Right cardiac atrium (tissue), 5 donors: ENCODE measurements around the gene C3orf62. TPM values are rescaled to one million over a fixed set of nuclear protein-coding genes. Genes with fewer than 3 reads are reported as not detected.
"Not testable (repeated sequence)": the region's sequence is repeated elsewhere in the genome, so short reads cannot be mapped to it uniquely, and the experiment has no call there.

Experiments used
- ATAC-seq, 2 donors: fragments of 200-7000 bp; cut with Tn5 transposase; one replicate each; pipeline versions ENCODE4 v1.8.0 to v1.9.1; 2020; ENCODE audit warnings: moderate library complexity in 2 of 2, mild to moderate bottlenecking in 1 of 2
- DNase-seq, 3 donors: peaks; one replicate each; pipeline ENCODE4 v3.0.0-alpha.2; 2020
- H3K27ac ChIP-seq: one replicate; pipeline ENCODE4 v1.5.1; 2013; ENCODE audit warnings: mild to moderate bottlenecking, low read length, control low read depth, moderate library complexity
- H3K27me3 ChIP-seq: one replicate; pipeline ENCODE4 v1.6.1; 2013; ENCODE audit not compliant: control insufficient read depth, insufficient read depth
- H3K4me1 ChIP-seq: one replicate; pipeline ENCODE4 v1.6.1; 2013; ENCODE audit warnings: low read length; ENCODE audit not compliant: control insufficient read depth, insufficient read depth
- H3K4me3 ChIP-seq: one replicate; pipeline ENCODE4 v1.5.1; 2013; ENCODE audit warnings: low read length, control low read depth
- H3K9me3 ChIP-seq: one replicate; pipeline ENCODE4 v1.6.1; 2013; ENCODE audit warnings: low read length; ENCODE audit not compliant: control insufficient read depth
- WGBS: extraction: QIAGEN DNeasy Blood & Tissue Kit; methylation state at CpG from one replicate; pipeline ENCODE4 v1.1.7; 2013; 5-methylcytosine and 5-hydroxymethylcytosine counted together
- intact Hi-C, 4 donors: fragments of 100-400 bp; cut with DNase I; formaldehyde crosslinking; loops; one replicate each; pipeline versions ENCODE4 v1.11.0 to v1.14.0; 2022 to 2023
- polyA plus RNA-seq: library from polyadenylated mRNA; stranded (reverse); fragments of 200-250 nt; gene quantifications from one replicate; pipeline ENCODE4 v1.2.3, GENCODE V29; 2013
- total RNA-seq, 4 donors: library from RNA; stranded (reverse); fragmentation: NEBNext Ultra II Directional; extraction: Animal tissue kit (Norgen Biotek cat#: 25700); gene quantifications; one replicate each; pipeline ENCODE4 v1.2.1, GENCODE V29; 2021
- donor health status: healthy with polysubstance abuse.
- donor health status: DM: no; HTN: yes; CAD: no.
- donor health status: DM: no; HTN: no; CAD: no.
- donor health status: DM: no; HTN: yes; CAD: no; lungs with severe emphysema.
- donor health status: DM: yes; HTN: yes; CAD: no.

The C3orf62 gene
- total and polyA plus RNA-seq, 5 donors: 3.2 to 3.9 (median 3.4) TPM

DNA sequence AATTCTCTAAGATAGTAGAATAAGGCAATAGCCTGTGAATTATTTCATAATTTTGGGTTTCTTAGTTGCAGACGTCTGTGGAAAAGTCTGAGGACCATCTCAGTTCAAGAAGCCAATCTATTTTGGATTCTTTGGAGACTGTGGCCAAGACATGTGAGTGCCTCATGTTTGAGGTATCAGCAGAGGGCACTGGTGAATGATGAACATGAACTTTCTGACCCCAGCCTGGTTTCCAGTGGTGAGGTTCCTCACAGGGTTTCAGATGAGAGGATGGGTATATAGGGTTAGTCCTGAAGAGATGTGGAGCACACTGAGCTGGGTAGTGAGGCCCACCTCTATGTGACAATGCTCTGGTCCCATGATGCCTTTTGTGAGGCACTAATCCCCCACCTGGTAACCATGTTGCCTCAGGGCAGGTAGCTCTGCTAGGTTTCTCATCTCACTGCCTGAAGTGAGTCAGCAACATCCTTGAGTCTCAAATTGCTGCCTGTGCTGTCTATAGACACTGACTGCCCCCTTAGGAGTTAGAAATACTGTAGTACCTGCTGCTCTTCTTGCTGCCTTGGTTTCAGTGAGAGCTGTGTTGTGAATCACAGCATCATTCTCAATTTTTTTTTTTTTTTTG lies 32.3 kb downstream of the C3orf62 start:
- no peak for DNase-seq
- ATAC-seq: peak in 1 of 2 donors; percentile 20
- no peaks in the 10 kb centered on the region for H3K4me1 ChIP-seq
- H3K27ac ChIP-seq: no peak overlapping the region
- no peaks in the 10 kb centered on the region for H3K9me3 ChIP-seq
- intact Hi-C loops: no loop called here
- WGBS: 34% methylated on average over 1 of the region's 1 CpG
- H3K4me3 ChIP-seq: no peak overlapping the region
- H3K27me3 ChIP-seq: no peaks in the 10 kb centered on the region

DNA sequence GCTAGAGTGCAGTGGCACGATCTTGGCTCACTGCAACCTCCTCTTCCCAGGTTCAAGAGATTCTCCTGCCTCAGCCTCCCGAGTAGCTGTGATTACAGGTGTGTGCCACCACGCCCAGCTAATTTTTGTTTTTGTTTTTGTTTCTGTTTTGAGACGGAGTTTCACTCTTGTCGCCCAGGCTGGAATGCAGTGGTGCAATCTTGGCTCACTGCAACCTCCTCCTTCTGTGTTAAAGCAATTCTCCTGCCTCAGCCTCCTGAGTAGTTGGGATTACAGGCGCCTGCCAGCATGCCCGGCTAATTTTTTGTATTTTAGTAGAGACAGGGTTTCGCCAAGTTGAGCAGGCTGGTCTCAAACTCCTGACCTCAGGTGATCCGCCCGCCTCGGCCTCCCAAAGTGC lies 36.9 kb downstream of the C3orf62 start:
- H3K27ac ChIP-seq, ATAC-seq: not testable (repeated sequence)

DNA sequence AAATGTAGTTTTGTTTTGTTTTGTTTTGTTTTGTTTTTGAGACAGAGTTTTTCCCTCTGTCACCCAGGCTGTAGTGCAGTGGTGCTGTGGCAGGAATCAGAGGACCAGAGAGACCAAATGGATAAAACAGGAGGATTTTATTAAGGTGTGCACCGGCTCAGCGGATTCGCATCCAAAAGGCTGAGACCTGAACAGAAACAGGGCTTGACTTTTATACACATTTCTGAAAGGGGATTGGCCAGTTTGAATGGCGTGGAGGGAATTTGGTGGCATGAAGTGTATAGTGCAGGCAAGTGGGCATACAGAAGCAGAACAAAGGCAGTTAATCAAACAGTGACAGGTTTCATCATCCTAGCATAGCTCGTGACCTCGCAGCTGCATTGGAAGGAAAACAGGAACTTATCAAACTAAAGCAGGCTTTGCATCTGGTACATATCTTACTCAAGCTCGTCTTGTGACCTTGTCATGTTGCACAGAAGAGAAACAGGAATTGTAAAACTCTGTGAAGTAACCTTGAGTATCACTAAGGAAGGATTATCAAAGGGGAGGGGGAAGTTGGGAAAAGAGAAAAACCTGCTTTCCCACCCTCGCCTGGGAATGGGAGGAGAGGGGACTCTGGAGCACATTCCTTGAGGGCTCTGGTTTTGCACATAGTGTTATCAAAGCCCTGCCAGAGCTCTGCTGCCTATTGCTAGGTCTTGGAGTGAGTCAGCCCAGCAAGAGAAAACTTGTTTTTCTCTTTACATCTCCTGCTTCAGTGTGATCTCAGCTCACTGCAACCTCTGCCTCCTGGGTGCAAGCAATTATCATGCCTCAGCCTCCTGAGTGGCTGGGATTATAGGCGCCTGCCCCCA lies 38.5 kb downstream of the C3orf62 start:
- ATAC-seq (peak; percentile 76 to 80), DNase-seq (no peak)
- intact Hi-C loops: no loop called here
- H3K27me3 ChIP-seq: no peaks in the 10 kb centered on the region
- peaks cover 2% of the 10 kb centered on the region for H3K9me3 ChIP-seq
- no peak overlapping the region for H3K4me3 ChIP-seq
- H3K27ac ChIP-seq: no peak overlapping the region
- H3K4me1 ChIP-seq: no peaks in the 10 kb centered on the region
- 66% methylated on average over 9 of the region's 9 CpGs for WGBS

More for the DNA sequence above, 36.9 kb downstream of the C3orf62 start:
- H3K4me3 ChIP-seq, DNase-seq, H3K9me3 ChIP-seq, H3K4me1 ChIP-seq, intact Hi-C loops, H3K27me3 ChIP-seq: not testable (repeated sequence)
- WGBS: 94% methylated on average over 11 of the region's 11 CpGs

GRCh38 chr3:49237344-49237743 lies 39.7 kb downstream of the C3orf62 start:
- DNase-seq (no peak), ATAC-seq (no peak)
- no peaks in the 10 kb centered on the region for H3K4me1 ChIP-seq
- 91% methylated on average over 3 of the region's 3 CpGs for WGBS
- H3K27ac ChIP-seq: no peak overlapping the region
- H3K27me3 ChIP-seq: no peaks in the 10 kb centered on the region
- intact Hi-C loops: no loop called here
- H3K9me3 ChIP-seq: peaks cover 2% of the 10 kb centered on the region
- no peak overlapping the region for H3K4me3 ChIP-seq

DNA sequence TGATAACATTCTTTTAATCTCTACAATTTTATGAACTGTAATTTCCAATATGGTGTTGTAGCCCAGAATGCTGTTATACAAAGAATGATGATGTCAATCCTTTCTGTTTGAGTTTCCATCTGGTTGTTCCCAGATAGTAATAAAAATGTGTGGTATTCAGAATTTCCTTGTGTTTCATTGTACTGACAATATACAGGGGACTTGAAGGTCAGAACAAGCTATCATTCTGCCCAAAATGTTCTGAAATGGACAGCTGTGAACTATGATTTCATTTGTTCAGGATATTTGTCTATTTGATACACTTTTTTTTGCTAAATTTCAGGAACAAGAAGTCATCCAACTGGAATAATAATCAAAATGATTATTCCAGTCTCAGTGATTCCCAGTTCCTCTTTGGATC lies 40.8 kb downstream of the C3orf62 start:
- no peaks in the 10 kb centered on the region for H3K4me1 ChIP-seq
- H3K27me3 ChIP-seq: no peaks in the 10 kb centered on the region
- no peak overlapping the region for H3K4me3 ChIP-seq
- DNase-seq: no peak
- peaks cover 2% of the 10 kb centered on the region for H3K9me3 ChIP-seq
- H3K27ac ChIP-seq: no peak overlapping the region
- no peak for ATAC-seq
- intact Hi-C loops: no loop called here

- 92% methylated on average over 5 of the region's 5 CpGs for WGBS
- intact Hi-C loops, DNase-seq, H3K27me3 ChIP-seq, H3K4me3 ChIP-seq, ATAC-seq, H3K27ac ChIP-seq, H3K9me3 ChIP-seq, H3K4me1 ChIP-seq: not testable (repeated sequence)
These were observed 48.2 kb downstream of the C3orf62 start for GRCh38 chr3:49228817-49229216.

DNA sequence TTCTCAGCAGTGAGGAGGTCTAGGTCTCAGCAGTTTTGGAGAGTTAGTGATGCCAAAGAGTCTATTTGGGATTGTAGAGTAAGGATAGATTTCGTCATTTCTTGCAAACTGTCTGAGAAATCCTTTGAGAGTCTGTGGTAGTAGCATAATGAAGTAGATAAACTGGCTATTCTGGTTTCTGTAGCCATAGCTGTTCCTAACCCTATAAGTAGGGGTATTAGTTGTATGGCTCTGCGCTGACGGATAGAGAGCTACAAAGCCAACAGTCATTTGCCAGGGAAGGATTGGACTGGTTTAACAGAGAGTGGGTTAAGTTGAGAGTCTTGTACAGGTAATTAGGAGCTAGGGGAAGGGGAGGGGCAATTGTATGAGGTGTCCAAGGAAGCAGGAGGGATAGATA lies 55.0 kb downstream of the C3orf62 start:
- Histone ChIP-seq H3K4me3 (no peak overlapping the region), H3K4me1 (no peaks in the 10 kb centered on the region), H3K27me3 (no peaks in the 10 kb centered on the region), H3K27ac (no peak overlapping the region), H3K9me3 (no peaks in the 10 kb centered on the region)
- 95% methylated on average over 3 of the region's 3 CpGs for WGBS
- intact Hi-C loops: no loop called here
- ATAC-seq (no peak), DNase-seq (no peak)

GRCh38 chr3:49220985-49221563 lies 56.0 kb downstream of the C3orf62 start:
- H3K4me3 ChIP-seq, intact Hi-C loops, H3K9me3 ChIP-seq, H3K27ac ChIP-seq, ATAC-seq, H3K4me1 ChIP-seq, H3K27me3 ChIP-seq, DNase-seq: not testable (repeated sequence)
- 92% methylated on average over 6 of the region's 6 CpGs for WGBS

- no peak for DNase-seq
- intact Hi-C loops: no loop called here
- H3K9me3 ChIP-seq: no peaks in the 10 kb centered on the region
- no peaks in the 10 kb centered on the region for H3K27me3 ChIP-seq
- H3K4me3 ChIP-seq: no peak overlapping the region
- H3K27ac ChIP-seq: peak overlapping the region; percentile 70
- 89% methylated on average over 6 of the region's 6 CpGs for WGBS
- no peaks in the 10 kb centered on the region for H3K4me1 ChIP-seq
- no peak for ATAC-seq
These were observed 57.9 kb downstream of the C3orf62 start for GRCh38 chr3:49219132-49219531.
